GM19035 (cell line): ENCODE measurements around the gene NHSL1.

Source experiments
- ATAC-seq: cut with Tn5 transposase; IDR thresholded peaks from one replicate; pipeline ENCODE4 v1.9.1; 2021; ENCODE audit not compliant: unreplicated experiment

NHSL1 gene

GRCh38 chr6:138377042-138377441 is 122.3 kb downstream of the NHSL1 start:
- no peak for ATAC-seq

- ATAC-seq: no peak
These were observed 124.5 kb downstream of the NHSL1 start for GRCh38 chr6:138374815-138375214.

- ATAC-seq: no peak
These were observed 125.1 kb downstream of the NHSL1 start for GRCh38 chr6:138374230-138374629.

GRCh38 chr6:138372711-138373463 is 126.4 kb downstream of the NHSL1 start:
- ATAC-seq: no peak
